Measurements from ENCODE around the gene YBX2.

Gene YBX2

DNA sequence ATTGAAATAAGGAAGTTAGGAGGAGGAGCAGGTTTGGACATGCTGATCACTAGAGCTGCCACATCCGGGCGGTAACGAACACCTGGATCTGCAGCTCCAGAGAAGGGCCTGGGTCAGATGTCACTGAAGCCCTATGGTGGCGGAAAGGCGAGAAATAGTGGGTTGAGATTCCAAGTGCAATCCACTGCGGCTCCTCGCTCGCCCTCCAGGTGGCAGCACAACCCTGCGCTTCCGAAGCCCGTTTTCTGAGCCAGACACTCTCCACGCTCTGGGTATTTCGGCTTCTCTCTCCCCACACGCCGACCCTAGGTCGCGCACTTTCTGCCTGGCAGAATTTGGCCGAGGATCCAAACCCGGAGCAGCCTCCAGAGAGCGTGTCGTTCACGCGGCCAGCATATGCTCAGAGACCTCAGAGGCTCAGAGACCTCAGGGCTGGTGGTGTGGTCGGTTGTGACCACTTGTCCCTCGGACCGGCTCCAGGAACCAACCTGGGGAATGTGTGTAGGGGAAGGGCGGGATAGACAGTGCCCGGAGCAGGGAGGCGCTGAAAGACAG is 13.8 kb downstream of the YBX2 start (continued):
- TF ChIP-seq, protein P1, sequence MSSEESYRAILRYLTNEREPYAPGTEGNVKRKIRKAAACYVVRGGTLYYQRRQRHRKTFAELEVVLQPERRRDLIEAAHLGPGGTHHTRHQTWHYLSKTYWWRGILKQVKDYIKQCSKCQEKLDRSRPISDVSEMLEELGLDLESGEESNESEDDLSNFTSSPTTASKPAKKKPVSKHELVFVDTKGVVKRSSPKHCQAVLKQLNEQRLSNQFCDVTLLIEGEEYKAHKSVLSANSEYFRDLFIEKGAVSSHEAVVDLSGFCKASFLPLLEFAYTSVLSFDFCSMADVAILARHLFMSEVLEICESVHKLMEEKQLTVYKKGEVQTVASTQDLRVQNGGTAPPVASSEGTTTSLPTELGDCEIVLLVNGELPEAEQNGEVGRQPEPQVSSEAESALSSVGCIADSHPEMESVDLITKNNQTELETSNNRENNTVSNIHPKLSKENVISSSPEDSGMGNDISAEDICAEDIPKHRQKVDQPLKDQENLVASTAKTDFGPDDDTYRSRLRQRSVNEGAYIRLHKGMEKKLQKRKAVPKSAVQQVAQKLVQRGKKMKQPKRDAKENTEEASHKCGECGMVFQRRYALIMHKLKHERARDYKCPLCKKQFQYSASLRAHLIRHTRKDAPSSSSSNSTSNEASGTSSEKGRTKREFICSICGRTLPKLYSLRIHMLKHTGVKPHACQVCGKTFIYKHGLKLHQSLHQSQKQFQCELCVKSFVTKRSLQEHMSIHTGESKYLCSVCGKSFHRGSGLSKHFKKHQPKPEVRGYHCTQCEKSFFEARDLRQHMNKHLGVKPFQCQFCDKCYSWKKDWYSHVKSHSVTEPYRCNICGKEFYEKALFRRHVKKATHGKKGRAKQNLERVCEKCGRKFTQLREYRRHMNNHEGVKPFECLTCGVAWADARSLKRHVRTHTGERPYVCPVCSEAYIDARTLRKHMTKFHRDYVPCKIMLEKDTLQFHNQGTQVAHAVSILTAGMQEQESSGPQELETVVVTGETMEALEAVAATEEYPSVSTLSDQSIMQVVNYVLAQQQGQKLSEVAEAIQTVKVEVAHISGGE (tag by site-specific recombination; conservative IDR thresholded peaks at IDR 0.05; ENCODE audit: low read depth): no peak
- TF ChIP-seq KLF7 (tag by site-specific recombination; IDR thresholded peaks at IDR 0.05; ENCODE audit: borderline replicate concordance) (no peak), MEIS1 (CRISPR knock-in tag; IDR thresholded peaks at IDR 0.05; ENCODE audit: borderline replicate concordance) (no peak), ZSCAN30 (tag by site-specific recombination; IDR thresholded peaks at IDR 0.05) (no peak; the same call in 1 of the 2 replicates), ZNF768 (tag by site-specific recombination; IDR thresholded peaks at IDR 0.05) (no peak), ZBTB1 (tag by site-specific recombination; IDR thresholded peaks at IDR 0.05) (no peak), ZNF658 (tag by site-specific recombination; IDR thresholded peaks at IDR 0.05) (no peak), SP2 (tag by site-specific recombination; IDR thresholded peaks at IDR 0.05) (no peak), ZNF404 (tag by site-specific recombination; IDR thresholded peaks at IDR 0.05) (no peak), ZNF433 (tag by site-specific recombination; IDR thresholded peaks at IDR 0.05; ENCODE audit: low read depth) (no peak), ZNF610 (tag by site-specific recombination; IDR thresholded peaks at IDR 0.05; ENCODE audit: borderline replicate concordance) (0 out of 2 replicates have a peak, but pooled peaks have one; percentile 15), ZNF664 (tag by site-specific recombination; IDR thresholded peaks at IDR 0.05) (no peak), ZXDB (tag by site-specific recombination; IDR thresholded peaks at IDR 0.05) (no peak), ZNF777 (tag by site-specific recombination; IDR thresholded peaks at IDR 0.05; ENCODE audit: borderline replicate concordance) (no peak), MYNN (tag by site-specific recombination; IDR thresholded peaks at IDR 0.05; ENCODE audit: borderline replicate concordance) (no peak), ZNF654 (tag by site-specific recombination; IDR thresholded peaks at IDR 0.05; ENCODE audit: low read depth) (peak; percentile 83), YY1 (tag by site-specific recombination; IDR thresholded peaks at IDR 0.05) (no peak), PRDM1 (tag by site-specific recombination; IDR thresholded peaks at IDR 0.05) (peak; percentile 74), HOXD13 (CRISPR knock-in tag; IDR thresholded peaks at IDR 0.05; ENCODE audit: borderline replicate concordance) (no peak), ZNF660 (tag by site-specific recombination; IDR thresholded peaks at IDR 0.05) (no peak; the same call in 1 of the 2 replicates), ZNF76 (tag by site-specific recombination; IDR thresholded peaks at IDR 0.05; ENCODE audit: borderline replicate concordance, low read depth) (no peak), ZNF501 (tag by site-specific recombination; IDR thresholded peaks at IDR 0.05) (0 out of 2 replicates have a peak, but pooled peaks have one; percentile 53), ZNF302 (tag by site-specific recombination; IDR thresholded peaks at IDR 0.05; ENCODE audit: low read depth) (no peak), SP3 (tag by site-specific recombination; IDR thresholded peaks at IDR 0.05) (peak; percentile 8; the same call in 1 of the 2 replicates)
- TF ChIP-seq, protein P2, sequence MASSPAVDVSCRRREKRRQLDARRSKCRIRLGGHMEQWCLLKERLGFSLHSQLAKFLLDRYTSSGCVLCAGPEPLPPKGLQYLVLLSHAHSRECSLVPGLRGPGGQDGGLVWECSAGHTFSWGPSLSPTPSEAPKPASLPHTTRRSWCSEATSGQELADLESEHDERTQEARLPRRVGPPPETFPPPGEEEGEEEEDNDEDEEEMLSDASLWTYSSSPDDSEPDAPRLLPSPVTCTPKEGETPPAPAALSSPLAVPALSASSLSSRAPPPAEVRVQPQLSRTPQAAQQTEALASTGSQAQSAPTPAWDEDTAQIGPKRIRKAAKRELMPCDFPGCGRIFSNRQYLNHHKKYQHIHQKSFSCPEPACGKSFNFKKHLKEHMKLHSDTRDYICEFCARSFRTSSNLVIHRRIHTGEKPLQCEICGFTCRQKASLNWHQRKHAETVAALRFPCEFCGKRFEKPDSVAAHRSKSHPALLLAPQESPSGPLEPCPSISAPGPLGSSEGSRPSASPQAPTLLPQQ (tag by site-specific recombination; IDR thresholded peaks at IDR 0.05): peak; percentile 54; the same call in 1 of the 2 replicates
- TF ChIP-seq, protein P3, sequence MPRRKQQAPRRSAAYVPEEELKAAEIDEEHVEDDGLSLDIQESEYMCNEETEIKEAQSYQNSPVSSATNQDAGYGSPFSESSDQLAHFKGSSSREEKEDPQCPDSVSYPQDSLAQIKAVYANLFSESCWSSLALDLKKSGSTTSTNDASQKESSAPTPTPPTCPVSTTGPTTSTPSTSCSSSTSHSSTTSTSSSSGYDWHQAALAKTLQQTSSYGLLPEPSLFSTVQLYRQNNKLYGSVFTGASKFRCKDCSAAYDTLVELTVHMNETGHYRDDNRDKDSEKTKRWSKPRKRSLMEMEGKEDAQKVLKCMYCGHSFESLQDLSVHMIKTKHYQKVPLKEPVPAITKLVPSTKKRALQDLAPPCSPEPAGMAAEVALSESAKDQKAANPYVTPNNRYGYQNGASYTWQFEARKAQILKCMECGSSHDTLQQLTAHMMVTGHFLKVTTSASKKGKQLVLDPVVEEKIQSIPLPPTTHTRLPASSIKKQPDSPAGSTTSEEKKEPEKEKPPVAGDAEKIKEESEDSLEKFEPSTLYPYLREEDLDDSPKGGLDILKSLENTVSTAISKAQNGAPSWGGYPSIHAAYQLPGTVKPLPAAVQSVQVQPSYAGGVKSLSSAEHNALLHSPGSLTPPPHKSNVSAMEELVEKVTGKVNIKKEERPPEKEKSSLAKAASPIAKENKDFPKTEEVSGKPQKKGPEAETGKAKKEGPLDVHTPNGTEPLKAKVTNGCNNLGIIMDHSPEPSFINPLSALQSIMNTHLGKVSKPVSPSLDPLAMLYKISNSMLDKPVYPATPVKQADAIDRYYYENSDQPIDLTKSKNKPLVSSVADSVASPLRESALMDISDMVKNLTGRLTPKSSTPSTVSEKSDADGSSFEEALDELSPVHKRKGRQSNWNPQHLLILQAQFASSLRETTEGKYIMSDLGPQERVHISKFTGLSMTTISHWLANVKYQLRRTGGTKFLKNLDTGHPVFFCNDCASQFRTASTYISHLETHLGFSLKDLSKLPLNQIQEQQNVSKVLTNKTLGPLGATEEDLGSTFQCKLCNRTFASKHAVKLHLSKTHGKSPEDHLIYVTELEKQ (tag by site-specific recombination; IDR thresholded peaks at IDR 0.05; ENCODE audit: borderline replicate concordance): no peak
- TF ChIP-seq, protein P4, sequence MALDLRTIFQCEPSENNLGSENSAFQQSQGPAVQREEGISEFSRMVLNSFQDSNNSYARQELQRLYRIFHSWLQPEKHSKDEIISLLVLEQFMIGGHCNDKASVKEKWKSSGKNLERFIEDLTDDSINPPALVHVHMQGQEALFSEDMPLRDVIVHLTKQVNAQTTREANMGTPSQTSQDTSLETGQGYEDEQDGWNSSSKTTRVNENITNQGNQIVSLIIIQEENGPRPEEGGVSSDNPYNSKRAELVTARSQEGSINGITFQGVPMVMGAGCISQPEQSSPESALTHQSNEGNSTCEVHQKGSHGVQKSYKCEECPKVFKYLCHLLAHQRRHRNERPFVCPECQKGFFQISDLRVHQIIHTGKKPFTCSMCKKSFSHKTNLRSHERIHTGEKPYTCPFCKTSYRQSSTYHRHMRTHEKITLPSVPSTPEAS (tag by site-specific recombination; IDR thresholded peaks at IDR 0.05): no peak
- TF ChIP-seq, protein P5, sequence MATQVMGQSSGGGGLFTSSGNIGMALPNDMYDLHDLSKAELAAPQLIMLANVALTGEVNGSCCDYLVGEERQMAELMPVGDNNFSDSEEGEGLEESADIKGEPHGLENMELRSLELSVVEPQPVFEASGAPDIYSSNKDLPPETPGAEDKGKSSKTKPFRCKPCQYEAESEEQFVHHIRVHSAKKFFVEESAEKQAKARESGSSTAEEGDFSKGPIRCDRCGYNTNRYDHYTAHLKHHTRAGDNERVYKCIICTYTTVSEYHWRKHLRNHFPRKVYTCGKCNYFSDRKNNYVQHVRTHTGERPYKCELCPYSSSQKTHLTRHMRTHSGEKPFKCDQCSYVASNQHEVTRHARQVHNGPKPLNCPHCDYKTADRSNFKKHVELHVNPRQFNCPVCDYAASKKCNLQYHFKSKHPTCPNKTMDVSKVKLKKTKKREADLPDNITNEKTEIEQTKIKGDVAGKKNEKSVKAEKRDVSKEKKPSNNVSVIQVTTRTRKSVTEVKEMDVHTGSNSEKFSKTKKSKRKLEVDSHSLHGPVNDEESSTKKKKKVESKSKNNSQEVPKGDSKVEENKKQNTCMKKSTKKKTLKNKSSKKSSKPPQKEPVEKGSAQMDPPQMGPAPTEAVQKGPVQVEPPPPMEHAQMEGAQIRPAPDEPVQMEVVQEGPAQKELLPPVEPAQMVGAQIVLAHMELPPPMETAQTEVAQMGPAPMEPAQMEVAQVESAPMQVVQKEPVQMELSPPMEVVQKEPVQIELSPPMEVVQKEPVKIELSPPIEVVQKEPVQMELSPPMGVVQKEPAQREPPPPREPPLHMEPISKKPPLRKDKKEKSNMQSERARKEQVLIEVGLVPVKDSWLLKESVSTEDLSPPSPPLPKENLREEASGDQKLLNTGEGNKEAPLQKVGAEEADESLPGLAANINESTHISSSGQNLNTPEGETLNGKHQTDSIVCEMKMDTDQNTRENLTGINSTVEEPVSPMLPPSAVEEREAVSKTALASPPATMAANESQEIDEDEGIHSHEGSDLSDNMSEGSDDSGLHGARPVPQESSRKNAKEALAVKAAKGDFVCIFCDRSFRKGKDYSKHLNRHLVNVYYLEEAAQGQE (tag by site-specific recombination; IDR thresholded peaks at IDR 0.05): 0 out of 2 replicates have a peak, but pooled peaks have one; percentile 23

Data from HEK293 (cell line).